Activated CD8-positive, alpha-beta memory T cell treated with anti-CD3 and anti-CD28 coated beads, Interleukin-2, amount 50 U/mL, for 24 hours (primary cell): ENCODE data around the gene OR6K3.
"Not testable (repeated sequence)": the region's sequence is repeated elsewhere in the genome, so short reads cannot be mapped to it uniquely, and the experiment has no call there.

ENCODE experiments used
- DNase-seq: peaks from one replicate; pipeline ENCODE4 v3.0.0-alpha.2; 2020; ENCODE audit errors: extremely low read depth

Gene OR6K3

GRCh38 chr1:158720620-158721019 is at the start of gene OR6K3:
Gene OR6K3, minus strand, starts transcription at chr1:158720720. Its CDS starts 2,605 bp downstream, at chr1:158718115.
- no peak for DNase-seq

GRCh38 chr1:158754420-158754819 is 33.9 kb upstream of the OR6K3 start, which contains the start of gene OR6K6:
Gene OR6K6, plus strand, starts transcription at chr1:158754720. Its CDS starts 168 bp downstream, at chr1:158754888.
- no peak for DNase-seq

- no peak for DNase-seq
These were observed 31.7 kb upstream of the OR6K3 start for GRCh38 chr1:158752155-158752712.

- no peak for DNase-seq
These were observed 15.3 kb upstream of the OR6K3 start for GRCh38 chr1:158735848-158736247.

- no peak for DNase-seq
These were observed 12.0 kb upstream of the OR6K3 start for GRCh38 chr1:158732524-158732923.

- no peak for DNase-seq
These were observed 11.2 kb upstream of the OR6K3 start for GRCh38 chr1:158731707-158732106.

- DNase-seq: no peak
These were observed 9.9 kb upstream of the OR6K3 start for GRCh38 chr1:158730453-158730852.

- DNase-seq: no peak
These were observed 8.1 kb upstream of the OR6K3 start for GRCh38 chr1:158728510-158729225.

GRCh38 chr1:158724442-158724841 is 3.9 kb upstream of the OR6K3 start:
- DNase-seq: no peak

- DNase-seq: no peak
These were observed 856 bp downstream of the OR6K3 start for GRCh38 chr1:158719664-158720063.

GRCh38 chr1:158717344-158717743 is 3.2 kb downstream of the OR6K3 start:
- no peak for DNase-seq

GRCh38 chr1:158716335-158716734 is 4.2 kb downstream of the OR6K3 start:
- DNase-seq: no peak

- DNase-seq: no peak
These were observed 5.8 kb downstream of the OR6K3 start for GRCh38 chr1:158714754-158715153.

GRCh38 chr1:158711098-158711497 is 9.4 kb downstream of the OR6K3 start:
- no peak for DNase-seq

- DNase-seq: no peak
These were observed 14.4 kb downstream of the OR6K3 start for GRCh38 chr1:158706096-158706495.

GRCh38 chr1:158700552-158700951 is 20.0 kb downstream of the OR6K3 start, which contains the start of gene OR6K2:
Gene OR6K2, minus strand, starts transcription at chr1:158700652. Its CDS starts 0 bp downstream, at chr1:158700652.
- no peak for DNase-seq

- no peak for DNase-seq
These were observed 25.9 kb downstream of the OR6K3 start for GRCh38 chr1:158694596-158694995.

GRCh38 chr1:158692356-158692755 is 28.2 kb downstream of the OR6K3 start:
- DNase-seq: no peak

- DNase-seq: no peak
These were observed 28.6 kb downstream of the OR6K3 start for GRCh38 chr1:158691907-158692306.

- not testable (repeated sequence) for DNase-seq
These were observed 29.4 kb downstream of the OR6K3 start for GRCh38 chr1:158691149-158691548.

GRCh38 chr1:158689875-158690274 is 30.6 kb downstream of the OR6K3 start:
- DNase-seq: no peak

GRCh38 chr1:158689110-158689509 is 31.4 kb downstream of the OR6K3 start:
- DNase-seq: no peak

GRCh38 chr1:158688343-158688742 is 32.2 kb downstream of the OR6K3 start:
- not testable (repeated sequence) for DNase-seq
